ENCODE results near the gene TTF1.

TTF1 gene

DNA sequence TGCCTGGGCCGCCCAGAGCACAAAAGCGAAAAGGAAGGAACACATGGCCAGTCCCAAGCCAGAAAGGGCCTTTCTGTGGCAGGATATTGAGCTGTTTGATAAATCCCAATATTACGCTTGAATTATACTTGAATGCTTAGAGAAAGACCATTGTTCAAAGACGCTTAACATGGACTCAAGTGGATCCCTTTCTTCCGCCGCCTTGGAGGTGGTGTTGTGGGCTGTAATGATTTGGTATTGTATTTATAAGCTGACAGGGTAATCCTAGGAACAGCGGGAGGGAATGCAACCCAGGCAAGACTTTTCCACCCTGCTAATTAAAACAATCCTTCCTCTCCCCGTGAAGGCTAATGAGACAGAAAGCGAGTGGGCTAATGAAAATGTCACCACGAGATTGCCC lies 28.2 kb upstream of the TTF1 start:
- Histone ChIP-seq H3K4me3 (replicated peaks; ENCODE audit: insufficient read depth, low read length) (no peak overlapping the region), H3K27ac (replicated peaks) (no peak overlapping the region), H3K27me3 (ENCODE audit: insufficient read depth, poor library complexity, severe bottlenecking) (peaks cover 2% of the 10 kb centered on the region)
- TF ChIP-seq, protein P1, sequence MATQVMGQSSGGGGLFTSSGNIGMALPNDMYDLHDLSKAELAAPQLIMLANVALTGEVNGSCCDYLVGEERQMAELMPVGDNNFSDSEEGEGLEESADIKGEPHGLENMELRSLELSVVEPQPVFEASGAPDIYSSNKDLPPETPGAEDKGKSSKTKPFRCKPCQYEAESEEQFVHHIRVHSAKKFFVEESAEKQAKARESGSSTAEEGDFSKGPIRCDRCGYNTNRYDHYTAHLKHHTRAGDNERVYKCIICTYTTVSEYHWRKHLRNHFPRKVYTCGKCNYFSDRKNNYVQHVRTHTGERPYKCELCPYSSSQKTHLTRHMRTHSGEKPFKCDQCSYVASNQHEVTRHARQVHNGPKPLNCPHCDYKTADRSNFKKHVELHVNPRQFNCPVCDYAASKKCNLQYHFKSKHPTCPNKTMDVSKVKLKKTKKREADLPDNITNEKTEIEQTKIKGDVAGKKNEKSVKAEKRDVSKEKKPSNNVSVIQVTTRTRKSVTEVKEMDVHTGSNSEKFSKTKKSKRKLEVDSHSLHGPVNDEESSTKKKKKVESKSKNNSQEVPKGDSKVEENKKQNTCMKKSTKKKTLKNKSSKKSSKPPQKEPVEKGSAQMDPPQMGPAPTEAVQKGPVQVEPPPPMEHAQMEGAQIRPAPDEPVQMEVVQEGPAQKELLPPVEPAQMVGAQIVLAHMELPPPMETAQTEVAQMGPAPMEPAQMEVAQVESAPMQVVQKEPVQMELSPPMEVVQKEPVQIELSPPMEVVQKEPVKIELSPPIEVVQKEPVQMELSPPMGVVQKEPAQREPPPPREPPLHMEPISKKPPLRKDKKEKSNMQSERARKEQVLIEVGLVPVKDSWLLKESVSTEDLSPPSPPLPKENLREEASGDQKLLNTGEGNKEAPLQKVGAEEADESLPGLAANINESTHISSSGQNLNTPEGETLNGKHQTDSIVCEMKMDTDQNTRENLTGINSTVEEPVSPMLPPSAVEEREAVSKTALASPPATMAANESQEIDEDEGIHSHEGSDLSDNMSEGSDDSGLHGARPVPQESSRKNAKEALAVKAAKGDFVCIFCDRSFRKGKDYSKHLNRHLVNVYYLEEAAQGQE (IDR thresholded peaks at IDR 0.05; ENCODE audit: insufficient replicate concordance, low read depth), result no peak
- TF ChIP-seq GABPA (IDR thresholded peaks at IDR 0.05; ENCODE audit: low read depth) (no peak), SPI1 (IDR thresholded peaks at IDR 0.05; ENCODE audit: borderline replicate concordance, low read depth) (no peak), POLR2AphosphoS5 (IDR thresholded peaks at IDR 0.05; ENCODE audit: low read depth) (no peak)
- TF ChIP-seq, protein P2, sequence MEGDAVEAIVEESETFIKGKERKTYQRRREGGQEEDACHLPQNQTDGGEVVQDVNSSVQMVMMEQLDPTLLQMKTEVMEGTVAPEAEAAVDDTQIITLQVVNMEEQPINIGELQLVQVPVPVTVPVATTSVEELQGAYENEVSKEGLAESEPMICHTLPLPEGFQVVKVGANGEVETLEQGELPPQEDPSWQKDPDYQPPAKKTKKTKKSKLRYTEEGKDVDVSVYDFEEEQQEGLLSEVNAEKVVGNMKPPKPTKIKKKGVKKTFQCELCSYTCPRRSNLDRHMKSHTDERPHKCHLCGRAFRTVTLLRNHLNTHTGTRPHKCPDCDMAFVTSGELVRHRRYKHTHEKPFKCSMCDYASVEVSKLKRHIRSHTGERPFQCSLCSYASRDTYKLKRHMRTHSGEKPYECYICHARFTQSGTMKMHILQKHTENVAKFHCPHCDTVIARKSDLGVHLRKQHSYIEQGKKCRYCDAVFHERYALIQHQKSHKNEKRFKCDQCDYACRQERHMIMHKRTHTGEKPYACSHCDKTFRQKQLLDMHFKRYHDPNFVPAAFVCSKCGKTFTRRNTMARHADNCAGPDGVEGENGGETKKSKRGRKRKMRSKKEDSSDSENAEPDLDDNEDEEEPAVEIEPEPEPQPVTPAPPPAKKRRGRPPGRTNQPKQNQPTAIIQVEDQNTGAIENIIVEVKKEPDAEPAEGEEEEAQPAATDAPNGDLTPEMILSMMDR (IDR thresholded peaks at IDR 0.05; ENCODE audit: insufficient read depth, low read length), result no peak
- DNase-seq (ENCODE audit: low read depth in 1 of 2, low spot score in 1 of 2), result no peak

DNA sequence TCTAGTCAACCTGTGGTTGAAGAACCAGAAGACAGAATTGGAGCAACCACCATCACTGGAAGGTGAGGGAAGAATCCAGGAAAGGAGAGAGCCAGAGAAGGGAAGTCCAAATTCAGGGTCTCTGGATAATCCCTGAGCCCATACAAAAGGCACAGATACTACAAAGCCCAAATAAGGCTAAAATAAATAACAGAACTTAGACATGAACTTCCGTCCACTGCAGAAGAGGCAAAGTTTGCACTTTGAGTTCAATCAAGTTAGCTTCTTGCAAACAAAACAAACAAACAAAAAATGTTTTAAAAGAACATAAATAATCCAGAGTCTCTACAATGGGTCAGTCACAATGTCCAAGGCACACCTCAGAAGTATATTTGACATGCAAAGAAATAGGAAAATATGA lies 24.4 kb upstream of the TTF1 start:
- Histone ChIP-seq H3K27ac (replicated peaks) (no peak overlapping the region), H3K27me3 (ENCODE audit: insufficient read depth, poor library complexity, severe bottlenecking) (peaks cover 7% of the 10 kb centered on the region)

DNA sequence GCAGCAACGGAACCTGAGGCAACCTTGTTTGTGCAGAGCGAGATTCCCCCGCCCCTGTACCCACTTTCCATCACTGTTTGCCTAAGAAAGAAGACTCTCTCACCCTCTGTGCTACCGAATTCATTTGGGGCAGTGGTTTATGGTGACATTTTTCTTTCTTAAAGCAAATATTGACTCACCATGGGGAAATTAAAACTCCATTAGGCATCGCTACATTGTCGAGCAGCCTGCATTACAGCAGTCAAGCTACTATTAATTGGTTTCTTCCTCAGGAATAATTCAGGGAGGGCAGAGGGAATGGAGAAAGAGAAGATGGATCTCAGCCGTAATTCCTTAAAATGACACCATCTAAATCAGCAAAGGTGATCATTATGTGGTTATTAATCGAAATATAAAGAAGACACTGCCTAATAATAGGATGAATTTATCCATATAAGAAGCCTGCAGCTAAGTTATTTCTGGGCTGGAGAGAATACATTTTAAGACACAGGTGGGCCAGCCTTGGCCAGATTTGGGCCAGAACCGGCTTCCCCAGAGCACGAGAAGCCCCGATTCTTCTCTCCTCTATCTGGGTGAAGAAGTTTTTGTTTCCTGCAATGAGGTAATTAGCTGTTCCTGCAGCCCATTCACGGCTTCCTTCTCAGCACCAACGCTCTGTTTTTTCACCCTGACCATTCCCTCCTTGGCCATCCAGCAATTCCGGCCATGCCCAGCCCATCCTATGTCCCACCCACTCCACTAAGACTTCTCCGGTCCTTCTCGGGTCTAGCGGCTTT lies 20.2 kb upstream of the TTF1 start:
- no peak for DNase-seq (ENCODE audit: low read depth in 1 of 2, low spot score in 1 of 2)

More for the DNA sequence above, 24.4 kb upstream of the TTF1 start:
- no peak for DNase-seq (ENCODE audit: low read depth in 1 of 2, low spot score in 1 of 2)
- H3K4me3 ChIP-seq (replicated peaks; ENCODE audit: insufficient read depth, low read length), result no peak overlapping the region
- no peak for TF ChIP-seq POLR2AphosphoS5 (IDR thresholded peaks at IDR 0.05; ENCODE audit: low read depth)
- no peak for TF ChIP-seq GABPA (IDR thresholded peaks at IDR 0.05; ENCODE audit: low read depth)
- TF ChIP-seq, protein P1 (IDR thresholded peaks at IDR 0.05; ENCODE audit: insufficient replicate concordance, low read depth), result no peak
- no peak for TF ChIP-seq SPI1 (IDR thresholded peaks at IDR 0.05; ENCODE audit: borderline replicate concordance, low read depth)
- TF ChIP-seq, protein P2 (IDR thresholded peaks at IDR 0.05; ENCODE audit: insufficient read depth, low read length), result no peak

More for the DNA sequence above, 20.2 kb upstream of the TTF1 start:
- Histone ChIP-seq H3K27me3 (ENCODE audit: insufficient read depth, poor library complexity, severe bottlenecking) (peaks cover 9% of the 10 kb centered on the region), H3K4me3 (replicated peaks; ENCODE audit: insufficient read depth, low read length) (no peak overlapping the region), H3K27ac (replicated peaks) (no peak overlapping the region)
- TF ChIP-seq SPI1 (IDR thresholded peaks at IDR 0.05; ENCODE audit: borderline replicate concordance, low read depth), result no peak
- TF ChIP-seq, protein P1 (IDR thresholded peaks at IDR 0.05; ENCODE audit: insufficient replicate concordance, low read depth), result no peak
- no peak for TF ChIP-seq GABPA (IDR thresholded peaks at IDR 0.05; ENCODE audit: low read depth)
- no peak for TF ChIP-seq POLR2AphosphoS5 (IDR thresholded peaks at IDR 0.05; ENCODE audit: low read depth)
- TF ChIP-seq, protein P2 (IDR thresholded peaks at IDR 0.05; ENCODE audit: insufficient read depth, low read length), result no peak

Measured in HL-60 (cell line).